Liver (tissue), 9 donors: ENCODE measurements around the gene NADSYN1. TPM values are rescaled to one million over a fixed set of nuclear protein-coding genes. Genes with fewer than 3 reads are reported as not detected.

Experiments used
- DNase-seq: peaks from one replicate; pipeline ENCODE4 v3.0.0-alpha.2; 2017; ENCODE audit warnings: low spot score
- H3K27ac ChIP-seq, 2 donors: one replicate each; pipeline ENCODE4 v1.7.0; 2013; ENCODE audit warnings: inconsistent platforms in 2 of 2, low read length in 2 of 2, control low read depth in 1 of 2, low read depth in 1 of 2, mild to moderate bottlenecking in 1 of 2
- H3K27me3 ChIP-seq, 4 donors: one replicate each; pipeline versions ENCODE4 v1.6.1 to v1.7.0; 2013; ENCODE audit warnings: low read length in 3 of 4, inconsistent platforms in 1 of 4, mild to moderate bottlenecking in 1 of 4, moderate library complexity in 1 of 4; ENCODE audit not compliant: control insufficient read depth in 4 of 4, insufficient read depth in 4 of 4
- H3K36me3 ChIP-seq, 4 donors: one replicate each; pipeline versions ENCODE4 v1.6.1 to v1.7.0; 2013; ENCODE audit warnings: low read length in 3 of 4, mild to moderate bottlenecking in 3 of 4, low read depth in 1 of 4, moderate library complexity in 1 of 4; ENCODE audit not compliant: control insufficient read depth in 4 of 4, insufficient read depth in 3 of 4
- H3K4me1 ChIP-seq, 4 donors: one replicate each; pipeline versions ENCODE4 v1.6.1 to v1.7.0; 2013; ENCODE audit warnings: low read length in 3 of 4, mild to moderate bottlenecking in 3 of 4, moderate library complexity in 1 of 4; ENCODE audit not compliant: control insufficient read depth in 4 of 4, insufficient read depth in 4 of 4
- H3K4me3 ChIP-seq, 3 donors: one replicate each; pipeline versions ENCODE4 v1.6.1 to v1.7.0; 2013; ENCODE audit warnings: low read length in 3 of 3, control low read depth in 1 of 3, low read depth in 1 of 3, mild to moderate bottlenecking in 1 of 3
- H3K9ac ChIP-seq, 2 donors: one replicate each; pipeline ENCODE4 v1.7.0; 2013; ENCODE audit warnings: low read length in 2 of 2, mild to moderate bottlenecking in 2 of 2, moderate library complexity in 2 of 2, control low read depth in 1 of 2, low read depth in 1 of 2
- H3K9me3 ChIP-seq, 4 donors: one replicate each; pipeline versions ENCODE4 v1.6.1 to v1.7.0; 2013; ENCODE audit warnings: low read length in 3 of 4; ENCODE audit not compliant: control insufficient read depth in 4 of 4
- EGR1 ChIP-seq, 2 donors: IDR thresholded peaks; 2 replicates each; pipeline ENCODE4 v1.6.1; 2016 to 2018; ENCODE audit warnings: antibody characterized with exemption in 2 of 2, low read depth in 2 of 2
- FOXA1 ChIP-seq: IDR thresholded peaks from 2 replicates; pipeline ENCODE4 v1.6.1; 2016; ENCODE audit warnings: antibody characterized with exemption
- FOXA2 ChIP-seq: IDR thresholded peaks from 2 replicates; pipeline ENCODE4 v1.6.1; 2016; ENCODE audit warnings: antibody characterized with exemption
- GABPA ChIP-seq, 2 donors: IDR thresholded peaks in 1 of 2; conservative IDR thresholded peaks in 1 of 2; 2 replicates each; pipeline ENCODE4 v1.6.1; 2016; ENCODE audit warnings: antibody characterized with exemption in 2 of 2, mild to moderate bottlenecking in 1 of 2, moderate library complexity in 1 of 2
- HNF4A ChIP-seq, 2 donors: conservative IDR thresholded peaks; 2 replicates each; pipeline ENCODE4 v1.6.1; 2016; ENCODE audit warnings: antibody characterized with exemption in 2 of 2, mild to moderate bottlenecking in 2 of 2
- HNF4G ChIP-seq: IDR thresholded peaks from 2 replicates; pipeline ENCODE4 v1.6.1; 2016; ENCODE audit warnings: antibody characterized with exemption
- JUND ChIP-seq, 2 donors: IDR thresholded peaks; 2 replicates each; pipeline ENCODE4 v1.6.1; 2016; ENCODE audit warnings: antibody characterized with exemption in 2 of 2
- MAX ChIP-seq: IDR thresholded peaks from 2 replicates; pipeline ENCODE4 v1.6.1; 2016; ENCODE audit warnings: antibody characterized with exemption
- NR2F2 ChIP-seq: IDR thresholded peaks from 2 replicates; pipeline ENCODE4 v1.6.1; 2016; ENCODE audit warnings: antibody characterized with exemption
- RAD21 ChIP-seq, 2 donors: IDR thresholded peaks; 2 replicates each; pipeline ENCODE4 v1.6.1; 2016; ENCODE audit warnings: antibody characterized with exemption in 2 of 2, mild to moderate bottlenecking in 2 of 2
- REST ChIP-seq: IDR thresholded peaks from 2 replicates; pipeline ENCODE4 v1.6.1; 2016; ENCODE audit warnings: antibody characterized with exemption, mild to moderate bottlenecking
- RXRA ChIP-seq, 2 donors: IDR thresholded peaks; 2 replicates each; pipeline ENCODE4 v1.6.1; 2017 to 2018; ENCODE audit warnings: antibody characterized with exemption in 2 of 2, mild to moderate bottlenecking in 1 of 2
- SP1 ChIP-seq: IDR thresholded peaks from 2 replicates; pipeline ENCODE4 v1.6.1; 2018; ENCODE audit warnings: antibody characterized with exemption, mild to moderate bottlenecking
- TAF1 ChIP-seq: conservative IDR thresholded peaks from 2 replicates; pipeline ENCODE4 v1.6.1; 2016; ENCODE audit warnings: antibody characterized with exemption, mild to moderate bottlenecking
- YY1 ChIP-seq: IDR thresholded peaks from 2 replicates; pipeline ENCODE4 v1.6.1; 2016; ENCODE audit warnings: antibody characterized with exemption, mild to moderate bottlenecking
- WGBS: extraction: QIAGEN DNeasy Blood & Tissue Kit; methylation state at CpG from one replicate; pipeline ENCODE4 v1.1.7; 2013; 5-methylcytosine and 5-hydroxymethylcytosine counted together
- polyA plus RNA-seq, 2 donors: library from polyadenylated mRNA; stranded (reverse) in 1 of 2; unstranded in 1 of 2; fragments of 200-250 nt in 1 of 2; fragments of >200 nt in 1 of 2; fragmentation: Nextera tagmentation in 1 of 2; extraction: Ambion mirVana in 1 of 2; gene quantifications; one replicate each; pipeline versions ENCODE4 v1.2.1 to v1.2.3, GENCODE V29; 2013 to 2015
- total RNA-seq, 2 donors: library from RNA; depleted of rRNA; stranded (reverse); fragments of >200 nt; gene quantifications; one replicate each; pipeline ENCODE4 v1.2.3, GENCODE V29; 2014
- TF ChIP-seq, protein P1 (sequence below): fragments of 150-350 bp; IDR thresholded peaks from 2 replicates; pipeline ENCODE4 v1.5.1; 2017; ENCODE audit warnings: improper control_type of control experiment, low read depth, low read length; ENCODE audit not compliant: missing input control
- TF ChIP-seq, protein P2 (sequence below): IDR thresholded peaks from 2 replicates; pipeline ENCODE4 v1.6.1; 2016; ENCODE audit warnings: antibody characterized with exemption
- TF ChIP-seq, protein P3 (sequence below): IDR thresholded peaks from 2 replicates; pipeline ENCODE4 v1.6.1; 2016; ENCODE audit warnings: antibody characterized with exemption
- donor health status: healthy.
- donor health status: healthy.
- donor health status: healthy.
- donor health status: healthy.
- donor health status: healthy.

NADSYN1 gene
- total and polyA plus RNA-seq, 4 donors = 16.6 to 33.6 (median 22.2) TPM

- DNase-seq = no peak
- Histone ChIP-seq H3K27me3 (no peaks in the 10 kb centered on the region), H3K4me3 (peak overlapping the region in 1 of 3 donors; percentile 74), H3K9ac (peak overlapping the region in 1 of 2 donors; percentile 54), H3K9me3 (no peaks in the 10 kb centered on the region), H3K27ac (peak overlapping the region; percentile 92 to 96), H3K36me3 (peaks cover under 1 to 15% (median 11%) of the 10 kb centered on the region in 4 donors), H3K4me1 (peaks cover 10 to 51% (median 32%) of the 10 kb centered on the region in 4 donors)
- TF ChIP-seq EGR1 (IDR thresholded peaks at IDR 0.05; ENCODE audit: low read depth in 2 of 2) = no peak
- WGBS = 59% methylated on average over 9 of the region's 9 CpGs
Observed at GRCh38 chr11:71451596-71452198, 1.3 kb upstream of the NADSYN1 start.

DNA sequence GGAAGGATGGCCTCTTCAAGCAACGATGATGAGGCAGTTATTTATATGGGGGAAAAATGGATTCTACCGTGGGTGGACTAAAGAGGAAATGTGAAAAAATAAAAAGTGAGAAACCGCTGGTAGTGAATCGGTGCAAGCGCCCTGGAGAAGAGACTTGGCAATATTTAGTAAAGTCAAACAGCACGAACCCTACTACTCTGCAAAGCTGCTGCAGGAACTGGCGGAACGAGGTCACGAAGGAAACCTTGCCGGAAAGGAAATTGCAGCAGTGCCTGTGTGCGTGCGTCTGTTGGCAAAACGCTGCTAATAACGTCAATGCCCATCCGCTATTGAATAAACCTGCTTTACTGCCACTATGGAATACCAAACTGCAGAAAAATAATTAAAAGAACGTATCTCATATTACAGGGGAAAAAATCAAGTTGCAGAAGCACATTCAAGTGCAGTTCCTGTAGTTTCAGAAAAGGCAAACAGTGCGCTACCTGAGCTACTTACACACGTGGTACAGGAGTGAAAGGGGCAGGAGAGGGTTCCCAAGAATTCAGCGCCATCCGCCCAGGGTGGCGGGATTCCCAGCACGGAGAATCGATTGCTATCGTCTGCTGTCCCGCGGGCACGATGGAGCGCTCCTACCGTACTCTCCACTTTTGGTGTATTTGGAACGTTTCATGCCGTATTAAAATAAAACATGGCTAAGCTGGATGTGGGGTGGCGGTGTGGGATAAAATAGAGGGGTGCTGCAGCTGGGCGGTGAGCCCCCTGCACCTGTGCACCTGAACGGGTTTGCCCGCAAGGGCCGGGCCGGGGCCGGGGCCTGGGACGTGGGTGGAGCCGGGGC is 585 bp upstream of the NADSYN1 start:
- Histone ChIP-seq H3K27me3 (no peaks in the 10 kb centered on the region), H3K36me3 (peaks cover 0 to 19% (median 18%) of the 10 kb centered on the region in 4 donors), H3K4me1 (peaks cover 10 to 44% (median 26%) of the 10 kb centered on the region in 4 donors), H3K9ac (peak overlapping the region; percentile 17 to 68), H3K4me3 (peak overlapping the region; percentile 50 to 74 (median 74)), H3K9me3 (no peaks in the 10 kb centered on the region), H3K27ac (peak overlapping the region; percentile 92 to 96)
- TF ChIP-seq RXRA (IDR thresholded peaks at IDR 0.05) = peak in 1 of 2 donors; percentile 25
- peak; percentile 36 for TF ChIP-seq NR2F2
- peak in 1 of 2 donors; percentile 4 for TF ChIP-seq RAD21 (IDR thresholded peaks at IDR 0.05)
- peak in 1 of 2 donors; percentile 5 for TF ChIP-seq HNF4A (conservative IDR thresholded peaks at IDR 0.05)
- TF ChIP-seq, protein P1, sequence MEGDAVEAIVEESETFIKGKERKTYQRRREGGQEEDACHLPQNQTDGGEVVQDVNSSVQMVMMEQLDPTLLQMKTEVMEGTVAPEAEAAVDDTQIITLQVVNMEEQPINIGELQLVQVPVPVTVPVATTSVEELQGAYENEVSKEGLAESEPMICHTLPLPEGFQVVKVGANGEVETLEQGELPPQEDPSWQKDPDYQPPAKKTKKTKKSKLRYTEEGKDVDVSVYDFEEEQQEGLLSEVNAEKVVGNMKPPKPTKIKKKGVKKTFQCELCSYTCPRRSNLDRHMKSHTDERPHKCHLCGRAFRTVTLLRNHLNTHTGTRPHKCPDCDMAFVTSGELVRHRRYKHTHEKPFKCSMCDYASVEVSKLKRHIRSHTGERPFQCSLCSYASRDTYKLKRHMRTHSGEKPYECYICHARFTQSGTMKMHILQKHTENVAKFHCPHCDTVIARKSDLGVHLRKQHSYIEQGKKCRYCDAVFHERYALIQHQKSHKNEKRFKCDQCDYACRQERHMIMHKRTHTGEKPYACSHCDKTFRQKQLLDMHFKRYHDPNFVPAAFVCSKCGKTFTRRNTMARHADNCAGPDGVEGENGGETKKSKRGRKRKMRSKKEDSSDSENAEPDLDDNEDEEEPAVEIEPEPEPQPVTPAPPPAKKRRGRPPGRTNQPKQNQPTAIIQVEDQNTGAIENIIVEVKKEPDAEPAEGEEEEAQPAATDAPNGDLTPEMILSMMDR = no peak
- TF ChIP-seq HNF4G = no peak
- TF ChIP-seq, protein P2, sequence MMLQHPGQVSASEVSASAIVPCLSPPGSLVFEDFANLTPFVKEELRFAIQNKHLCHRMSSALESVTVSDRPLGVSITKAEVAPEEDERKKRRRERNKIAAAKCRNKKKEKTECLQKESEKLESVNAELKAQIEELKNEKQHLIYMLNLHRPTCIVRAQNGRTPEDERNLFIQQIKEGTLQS = no peak
- peak; percentile 40 for TF ChIP-seq SP1
- TF ChIP-seq EGR1 (IDR thresholded peaks at IDR 0.05; ENCODE audit: low read depth in 2 of 2) = peak in 1 of 2 donors; percentile 34
- no peak for TF ChIP-seq GABPA (IDR thresholded peaks at IDR 0.05 in 1 of 2, conservative IDR thresholded peaks at IDR 0.05 in 1 of 2)
- TF ChIP-seq TAF1 = no peak
- peak; percentile 13 for TF ChIP-seq FOXA1
- no peak for TF ChIP-seq MAX
- TF ChIP-seq JUND (IDR thresholded peaks at IDR 0.05) = peak in 1 of 2 donors; percentile 6
- TF ChIP-seq, protein P3, sequence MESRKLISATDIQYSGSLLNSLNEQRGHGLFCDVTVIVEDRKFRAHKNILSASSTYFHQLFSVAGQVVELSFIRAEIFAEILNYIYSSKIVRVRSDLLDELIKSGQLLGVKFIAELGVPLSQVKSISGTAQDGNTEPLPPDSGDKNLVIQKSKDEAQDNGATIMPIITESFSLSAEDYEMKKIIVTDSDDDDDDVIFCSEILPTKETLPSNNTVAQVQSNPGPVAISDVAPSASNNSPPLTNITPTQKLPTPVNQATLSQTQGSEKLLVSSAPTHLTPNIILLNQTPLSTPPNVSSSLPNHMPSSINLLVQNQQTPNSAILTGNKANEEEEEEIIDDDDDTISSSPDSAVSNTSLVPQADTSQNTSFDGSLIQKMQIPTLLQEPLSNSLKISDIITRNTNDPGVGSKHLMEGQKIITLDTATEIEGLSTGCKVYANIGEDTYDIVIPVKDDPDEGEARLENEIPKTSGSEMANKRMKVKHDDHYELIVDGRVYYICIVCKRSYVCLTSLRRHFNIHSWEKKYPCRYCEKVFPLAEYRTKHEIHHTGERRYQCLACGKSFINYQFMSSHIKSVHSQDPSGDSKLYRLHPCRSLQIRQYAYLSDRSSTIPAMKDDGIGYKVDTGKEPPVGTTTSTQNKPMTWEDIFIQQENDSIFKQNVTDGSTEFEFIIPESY = no peak
- no peak for TF ChIP-seq FOXA2
- TF ChIP-seq REST = no peak
- TF ChIP-seq YY1 = no peak
- no peak for DNase-seq
- WGBS = 1% methylated on average over 40 of the region's 40 CpGs
